ENCODE results near the gene THRA.
A peak's percentile ranks its signal among the peaks of the same experiment; 100 is the strongest.

Gene THRA

GRCh38 chr17:40098846-40099618, 36.3 kb downstream of the THRA start:
- peak; percentile 98 for DNase-seq (ENCODE audit: low read depth in 2 of 2, low spot score in 1 of 2)

GRCh38 chr17:40099619-40100418, 37.1 kb downstream of the THRA start:
- DNase-seq (ENCODE audit: low read depth in 2 of 2, low spot score in 1 of 2) = no peak

- no peak for DNase-seq (ENCODE audit: low read depth in 2 of 2, low spot score in 1 of 2)
Observed at GRCh38 chr17:40100419-40100668, 37.6 kb downstream of the THRA start, which contains the start of gene NR1D1. TSS of gene NR1D1 (minus strand) at chr17:40100589. CDS start at chr17:40100094, 495 bp downstream.

DNA sequence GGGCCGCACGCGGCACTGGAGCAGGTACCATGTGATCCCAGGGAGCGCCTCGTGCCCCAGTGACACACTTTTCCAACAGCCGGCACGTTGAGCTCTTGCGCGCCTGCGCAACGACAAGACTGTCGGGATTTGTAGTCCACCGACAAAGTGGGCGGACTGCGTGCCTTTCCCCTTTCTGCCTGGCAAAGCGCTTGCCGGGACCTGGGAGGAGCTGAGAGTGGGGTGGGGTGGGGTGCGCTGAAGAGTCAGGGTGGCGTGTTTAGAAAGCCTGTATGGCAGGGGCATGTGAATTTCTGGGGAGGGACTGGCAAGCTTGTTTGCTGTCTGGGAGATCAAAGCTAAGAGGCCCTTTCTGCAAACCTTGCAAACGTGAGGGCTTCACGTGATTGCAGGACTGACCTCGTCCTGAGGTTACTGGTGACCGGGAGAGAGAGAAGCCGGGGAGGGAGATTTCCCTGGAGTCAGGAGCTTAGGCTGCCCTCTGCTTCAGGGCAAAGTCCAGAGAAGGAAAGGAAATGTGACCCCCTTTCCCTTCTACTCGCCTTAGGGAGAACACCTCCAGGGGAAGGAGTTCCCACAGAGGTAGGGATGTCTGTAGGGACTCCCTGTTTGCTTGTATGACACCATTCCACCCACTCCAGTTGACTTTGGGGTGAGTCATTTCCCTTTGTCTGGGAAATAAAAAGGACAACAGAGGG, 38.1 kb downstream of the THRA start:
- peak; percentile 71 to 79 for DNase-seq (ENCODE audit: low read depth in 2 of 2, low spot score in 1 of 2)

- DNase-seq (ENCODE audit: low read depth in 2 of 2, low spot score in 1 of 2) = no peak
Observed at GRCh38 chr17:40101367-40102210, 38.8 kb downstream of the THRA start.

- no peak for DNase-seq (ENCODE audit: low read depth in 2 of 2, low spot score in 1 of 2)
Observed at GRCh38 chr17:40103071-40103661, 40.4 kb downstream of the THRA start.

DNA sequence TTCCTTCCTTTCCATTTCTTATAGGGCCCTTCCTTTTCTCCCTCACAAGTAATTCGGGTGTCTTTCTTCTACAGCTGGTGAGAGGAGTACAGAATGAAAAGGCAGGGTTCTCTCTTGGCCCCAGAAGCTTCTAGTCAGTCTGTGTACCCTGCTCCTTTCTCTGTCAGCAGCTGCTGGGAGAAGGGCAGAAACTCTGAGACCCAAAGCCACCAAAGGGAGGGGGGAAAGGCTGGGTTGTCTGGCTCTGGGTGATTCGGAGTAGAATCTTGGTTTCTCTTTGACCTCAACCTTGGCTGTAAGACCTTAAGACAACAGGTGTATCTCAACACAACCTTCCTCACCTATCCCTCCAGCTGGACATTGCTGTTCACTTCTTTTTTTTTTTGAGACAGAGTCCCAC, 40.9 kb downstream of the THRA start:
- no peak for DNase-seq (ENCODE audit: low read depth in 2 of 2, low spot score in 1 of 2)

DNA sequence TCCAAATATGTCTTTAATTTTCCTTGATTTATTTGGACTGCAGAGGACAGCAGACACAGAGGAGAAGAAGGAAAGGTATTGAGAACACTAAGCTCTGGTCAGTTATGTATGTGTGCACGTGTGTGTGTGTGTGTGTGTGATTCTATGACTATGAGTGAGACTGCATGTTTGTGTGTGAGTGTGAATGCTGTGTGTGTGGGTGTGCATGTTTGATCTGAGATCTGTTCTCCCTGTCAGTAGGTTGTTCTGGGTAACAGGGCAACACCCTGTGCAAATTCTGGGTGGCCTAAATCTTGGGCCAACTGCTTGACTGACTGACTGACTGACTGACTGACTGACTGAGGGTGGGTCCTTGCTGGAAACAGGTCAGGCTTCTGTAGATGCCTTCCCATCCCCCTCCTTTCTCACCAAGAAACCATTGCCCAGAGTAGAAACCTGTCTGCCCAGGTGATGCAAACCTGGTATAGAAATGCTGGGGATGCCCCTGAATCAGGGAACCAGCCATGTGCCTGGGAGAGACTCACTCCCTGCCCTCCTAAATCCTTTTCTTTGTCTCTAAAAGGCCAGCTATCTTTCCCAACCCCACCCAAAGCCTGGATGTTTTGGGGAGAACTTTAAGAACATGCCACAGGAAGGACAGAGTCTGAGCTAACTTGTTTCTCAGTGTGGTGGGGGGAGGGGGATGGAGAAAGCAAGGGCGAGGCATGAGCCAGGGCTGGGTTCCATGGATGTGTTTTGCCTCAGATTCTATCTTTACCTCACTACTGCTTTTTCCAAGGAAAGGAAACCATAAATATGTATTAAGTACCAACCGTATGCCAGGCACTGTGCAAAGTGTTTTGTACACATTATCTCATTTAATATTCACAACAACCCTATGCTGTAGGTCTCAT, 42.1 kb downstream of the THRA start:
- DNase-seq (ENCODE audit: low read depth in 2 of 2, low spot score in 1 of 2) = no peak

DNA sequence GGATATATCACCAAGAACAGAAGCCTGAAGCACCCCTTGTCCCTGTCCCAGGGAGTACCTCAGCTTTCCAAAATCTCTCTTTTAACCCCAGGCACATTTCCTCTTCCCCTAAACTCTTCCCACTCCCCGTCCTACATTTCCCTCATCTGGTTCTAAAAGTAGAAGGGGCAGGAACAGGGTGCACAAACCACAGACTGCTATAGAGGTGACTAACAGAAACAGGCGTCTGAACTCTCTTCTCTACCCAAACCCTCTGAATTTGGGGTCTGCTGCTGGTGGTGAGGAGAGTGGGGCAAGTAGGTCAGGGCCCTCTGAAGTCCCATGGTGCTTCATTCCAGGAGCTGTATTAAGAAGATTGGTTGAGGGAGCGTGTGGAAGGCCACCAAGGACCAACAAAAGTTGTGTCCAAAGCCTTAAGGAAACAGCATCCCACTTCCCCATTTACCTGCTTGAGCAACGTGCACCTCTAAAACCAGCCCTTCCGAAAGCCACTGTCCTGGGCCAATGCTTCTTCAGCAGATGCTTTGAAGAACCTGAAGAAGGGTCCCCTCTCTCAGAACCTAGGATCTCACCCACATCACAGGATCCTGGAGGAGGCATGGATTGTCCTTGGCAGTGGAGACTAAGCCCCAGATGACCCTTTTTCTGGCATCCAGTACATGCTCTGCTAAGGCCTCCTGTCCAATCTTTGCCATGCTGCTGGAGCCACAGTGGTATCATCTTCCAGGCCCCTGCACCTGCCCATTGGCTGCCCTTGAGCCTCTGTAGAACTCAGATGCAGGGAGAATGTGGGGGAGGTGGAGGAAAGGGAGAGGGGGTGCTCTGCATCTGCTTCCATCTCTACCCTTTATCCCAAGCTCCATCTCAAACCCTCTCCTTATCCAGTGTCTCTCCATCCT, 43.3 kb downstream of the THRA start:
- DNase-seq (ENCODE audit: low read depth in 2 of 2, low spot score in 1 of 2) = no peak

DNA sequence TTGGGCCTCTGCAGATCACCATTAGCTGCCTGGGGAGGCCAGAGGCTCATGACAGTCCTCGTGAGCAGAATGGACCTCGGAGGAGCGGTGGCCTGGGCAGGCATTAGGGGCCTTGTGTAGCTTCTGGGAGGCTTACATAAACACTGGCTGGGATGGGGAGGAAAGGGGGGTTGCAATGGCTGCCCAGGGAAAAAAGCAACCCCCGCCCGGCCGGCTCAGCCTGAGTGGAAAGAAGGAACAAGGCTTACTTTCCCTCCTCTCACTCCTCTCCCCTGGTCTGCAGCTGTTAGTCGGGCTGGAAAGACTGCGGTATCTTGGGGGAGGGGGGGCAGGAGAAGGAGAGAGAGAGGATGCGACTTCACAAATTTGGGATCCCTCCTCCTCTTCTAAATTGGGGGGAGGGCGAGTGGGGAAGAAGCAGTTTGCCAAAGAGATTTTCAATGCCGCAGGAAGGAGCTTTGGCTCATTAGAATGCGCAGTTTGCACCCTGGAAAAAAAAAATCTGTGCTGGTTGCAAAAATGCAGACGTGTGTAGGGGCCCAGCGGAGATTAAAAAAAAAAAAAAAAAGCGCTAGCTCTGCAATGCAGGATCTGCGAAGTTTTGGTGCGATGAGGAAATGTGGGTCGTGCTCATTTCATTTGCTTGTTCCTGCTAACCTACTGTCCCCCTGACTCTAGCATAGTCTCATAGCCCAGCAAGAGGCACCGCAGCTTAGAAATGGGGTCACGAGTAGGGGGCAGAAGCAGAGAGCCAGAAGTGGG, 44.2 kb downstream of the THRA start:
- no peak for DNase-seq (ENCODE audit: low read depth in 2 of 2, low spot score in 1 of 2)

DNA sequence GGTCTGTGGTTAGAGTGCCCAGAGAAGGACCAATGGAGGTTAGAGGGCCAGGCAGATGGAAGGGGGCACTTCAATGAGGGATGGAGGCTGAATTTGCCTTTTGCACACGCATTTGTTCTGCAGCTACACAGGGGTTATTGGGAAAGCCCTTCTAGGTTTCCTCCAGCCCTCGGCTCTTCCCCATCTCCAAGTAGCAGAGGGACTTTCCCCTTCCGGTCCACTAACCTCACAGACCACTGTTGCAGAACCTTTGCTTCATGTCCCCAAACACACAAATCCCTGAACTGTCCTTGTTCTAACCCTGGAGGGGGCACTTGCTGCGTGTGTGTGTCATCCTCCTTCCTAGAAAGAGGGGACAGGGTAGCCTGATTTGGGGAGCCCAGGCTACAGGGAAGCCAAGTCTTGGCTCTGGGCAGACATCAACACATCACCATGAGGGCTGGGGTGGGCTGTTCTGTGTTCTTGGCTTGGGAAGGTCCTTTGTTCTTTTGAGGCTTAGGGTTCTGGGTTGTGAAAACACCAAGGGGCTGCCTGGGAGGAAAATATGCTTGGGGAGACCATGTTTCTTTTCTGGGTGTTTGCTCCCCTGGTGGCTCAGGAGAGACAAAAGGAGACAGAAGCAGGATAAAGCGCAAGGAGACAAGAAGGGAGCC, 44.9 kb downstream of the THRA start:
- no peak for DNase-seq (ENCODE audit: low read depth in 2 of 2, low spot score in 1 of 2)

GRCh38 chr17:40108970-40109824, 46.4 kb downstream of the THRA start:
- no peak for DNase-seq (ENCODE audit: low read depth in 2 of 2, low spot score in 1 of 2)

DNA sequence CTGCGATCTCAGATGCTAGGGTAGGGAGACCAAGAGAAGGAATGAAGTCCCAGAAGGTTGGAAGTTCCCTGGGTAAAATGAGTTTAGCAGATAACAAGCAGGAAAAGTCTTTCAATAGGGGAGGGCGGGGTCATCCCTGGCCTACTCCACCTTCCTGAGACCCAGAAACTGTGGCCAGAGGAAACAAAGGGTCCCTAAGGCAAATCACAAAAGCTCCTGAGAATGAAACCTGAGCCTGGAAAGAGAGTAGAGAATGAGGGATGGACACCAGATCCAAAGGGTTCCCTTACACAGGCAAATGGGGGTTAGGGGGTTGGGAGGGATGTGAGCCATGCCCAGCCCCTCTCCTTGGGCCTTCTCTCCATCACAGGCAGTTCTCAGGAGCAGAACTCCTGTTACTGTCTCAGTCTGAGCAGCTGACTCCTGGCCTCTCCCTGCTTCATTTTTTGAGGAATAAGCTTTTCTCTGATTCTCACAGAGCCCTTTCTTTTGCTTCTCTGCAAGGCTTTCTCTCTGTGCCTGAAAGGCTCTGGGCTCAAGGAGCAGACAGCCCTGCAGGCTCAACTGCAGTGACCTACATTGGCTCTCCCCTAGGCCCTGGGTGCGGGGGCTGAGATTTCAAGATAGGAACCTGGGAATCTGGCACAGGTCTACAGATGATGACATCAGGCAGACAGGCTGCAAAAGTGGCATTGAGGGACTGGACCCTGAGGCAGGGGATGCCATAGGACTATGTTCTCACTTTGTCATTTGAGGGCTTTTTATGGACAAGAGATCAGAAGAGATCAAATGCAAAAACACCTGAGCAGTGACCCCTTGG, 47.5 kb downstream of the THRA start:
- DNase-seq (ENCODE audit: low read depth in 2 of 2, low spot score in 1 of 2) = no peak

DNA sequence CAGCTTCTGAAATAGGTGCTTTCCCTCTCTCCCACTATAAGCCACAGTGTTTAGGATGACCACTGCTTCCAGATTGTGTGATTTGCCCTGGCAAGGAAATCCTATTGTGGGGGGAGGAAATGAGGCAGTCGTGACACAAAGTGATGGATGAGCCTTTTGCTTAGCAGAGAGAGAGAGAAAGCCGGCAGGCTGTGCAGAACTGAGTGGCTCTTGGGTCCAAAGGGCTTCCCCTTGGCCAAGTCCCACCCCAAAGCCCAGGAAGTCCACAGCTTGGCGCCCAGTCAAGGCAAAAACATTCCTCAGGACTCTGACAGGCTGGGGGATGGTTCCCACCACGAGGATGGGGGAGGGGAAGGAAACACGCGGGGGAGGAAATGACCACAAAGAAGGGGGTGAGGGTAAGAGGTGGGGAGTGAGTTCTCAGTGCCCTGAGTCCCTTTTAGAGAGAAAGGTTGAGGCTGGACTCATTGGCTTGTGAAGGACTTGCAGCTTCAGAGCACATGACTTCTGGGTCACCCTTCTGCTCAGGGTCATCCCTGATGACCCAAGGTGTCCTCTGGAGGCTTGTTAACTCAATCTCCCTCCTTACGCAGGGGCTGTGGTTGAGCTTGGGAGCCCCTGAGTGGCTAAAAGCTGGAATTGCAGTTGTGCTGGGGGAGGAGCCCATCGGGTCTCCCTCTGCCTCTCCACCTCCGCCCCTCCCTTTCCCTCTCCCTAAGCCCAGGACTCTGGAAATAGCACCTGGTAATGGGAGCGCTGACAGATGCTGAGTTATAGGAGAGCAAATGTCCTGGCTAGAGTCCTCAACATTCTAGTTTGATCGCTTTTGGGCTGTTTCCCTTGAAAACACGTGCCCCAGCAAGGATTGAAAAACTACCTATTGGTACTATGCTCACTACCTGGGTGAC, 48.7 kb downstream of the THRA start:
- DNase-seq (ENCODE audit: low read depth in 2 of 2, low spot score in 1 of 2) = no peak
